ENCODE results near the gene ZNG1A. TPM values are rescaled to one million over a fixed set of nuclear protein-coding genes. Genes with fewer than 3 reads are reported as not detected.
"Not testable (repeated sequence)": the region's sequence is repeated elsewhere in the genome, so short reads cannot be mapped to it uniquely, and the experiment has no call there.

Gene ZNG1A
- 10 to 100 TPM in 11 of 12 donors, not detected in 1; 37.7 to 66.7 (median 56.0) TPM for polyA plus RNA-seq (ENCODE audit: insufficient read length in 12 of 12)
- long read RNA-seq, donor 1, transcript CBWD1-202 (15 exons, 1,706 nt) = major isoform, 13 of 46 reads
- long read RNA-seq, donor 1, transcript CBWD1-206 (3 exons, 1,731 nt) = minor isoform, 9 of 46 reads
- long read RNA-seq, donor 1, partial matches to known transcripts = 17 of 46 reads
- long read RNA-seq, donor 1, other reads (novel, unspliced or antisense) = 0 of 46 reads
- long read RNA-seq, donor 2, transcript CBWD1-205 (4 exons, 1,807 nt) = minor isoform, 8 of 73 reads
- long read RNA-seq, donor 2, transcript CBWD1-206 (3 exons, 1,731 nt) = major isoform, 18 of 73 reads
- long read RNA-seq, donor 2, transcript CBWD1-202 (15 exons, 1,706 nt) = minor isoform, 17 of 73 reads
- long read RNA-seq, donor 2, partial matches to known transcripts = 26 of 73 reads
- long read RNA-seq, donor 2, other reads (novel, unspliced or antisense) = 0 of 73 reads
- long read RNA-seq, donor 3, partial matches to known transcripts = 6 of 9 reads
- long read RNA-seq, donor 3, other reads (novel, unspliced or antisense) = 0 of 9 reads
- long read RNA-seq, donor 4, transcript CBWD1-206 (3 exons, 1,731 nt) = minor isoform, 5 of 19 reads
- long read RNA-seq, donor 4, transcript CBWD1-202 (15 exons, 1,706 nt) = major isoform, 7 of 19 reads
- long read RNA-seq, donor 4, partial matches to known transcripts = 5 of 19 reads
- long read RNA-seq, donor 4, other reads (novel, unspliced or antisense) = 0 of 19 reads
- long read RNA-seq, donor 5 = 0 reads
- long read RNA-seq, donor 6, transcript CBWD1-205 (4 exons, 1,807 nt) = minor isoform, 6 of 48 reads
- long read RNA-seq, donor 6, transcript CBWD1-202 (15 exons, 1,706 nt) = minor isoform, 12 of 48 reads
- long read RNA-seq, donor 6, transcript CBWD1-206 (3 exons, 1,731 nt) = major isoform, 16 of 48 reads
- long read RNA-seq, donor 6, partial matches to known transcripts = 13 of 48 reads
- long read RNA-seq, donor 6, other reads (novel, unspliced or antisense) = 0 of 48 reads
- long read RNA-seq, donor 7, transcript CBWD1-206 (3 exons, 1,731 nt) = major isoform, 7 of 18 reads
- long read RNA-seq, donor 7, partial matches to known transcripts = 5 of 18 reads
- long read RNA-seq, donor 7, other reads (novel, unspliced or antisense) = 0 of 18 reads
- long read RNA-seq, donor 8, transcript CBWD1-206 (3 exons, 1,731 nt) = major isoform, 18 of 58 reads
- long read RNA-seq, donor 8, transcript CBWD1-202 (15 exons, 1,706 nt) = minor isoform, 12 of 58 reads
- long read RNA-seq, donor 8, partial matches to known transcripts = 23 of 58 reads
- long read RNA-seq, donor 8, other reads (novel, unspliced or antisense) = 0 of 58 reads
- long read RNA-seq, donor 9, transcript CBWD1-202 (15 exons, 1,706 nt) = major isoform, 7 of 22 reads
- long read RNA-seq, donor 9, partial matches to known transcripts = 9 of 22 reads
- long read RNA-seq, donor 9, other reads (novel, unspliced or antisense) = 0 of 22 reads
- long read RNA-seq, donor 10, transcript CBWD1-202 (15 exons, 1,706 nt) = minor isoform, 8 of 78 reads
- long read RNA-seq, donor 10, transcript CBWD1-206 (3 exons, 1,731 nt) = major isoform, 32 of 78 reads
- long read RNA-seq, donor 10, partial matches to known transcripts = 29 of 78 reads
- long read RNA-seq, donor 10, other reads (novel, unspliced or antisense) = 0 of 78 reads
- long read RNA-seq, donor 11, transcript CBWD1-202 (15 exons, 1,706 nt) = minor isoform, 11 of 59 reads
- long read RNA-seq, donor 11, transcript CBWD1-205 (4 exons, 1,807 nt) = minor isoform, 11 of 59 reads
- long read RNA-seq, donor 11, transcript CBWD1-206 (3 exons, 1,731 nt) = major isoform, 18 of 59 reads
- long read RNA-seq, donor 11, partial matches to known transcripts = 17 of 59 reads
- long read RNA-seq, donor 11, other reads (novel, unspliced or antisense) = 0 of 59 reads

DNA sequence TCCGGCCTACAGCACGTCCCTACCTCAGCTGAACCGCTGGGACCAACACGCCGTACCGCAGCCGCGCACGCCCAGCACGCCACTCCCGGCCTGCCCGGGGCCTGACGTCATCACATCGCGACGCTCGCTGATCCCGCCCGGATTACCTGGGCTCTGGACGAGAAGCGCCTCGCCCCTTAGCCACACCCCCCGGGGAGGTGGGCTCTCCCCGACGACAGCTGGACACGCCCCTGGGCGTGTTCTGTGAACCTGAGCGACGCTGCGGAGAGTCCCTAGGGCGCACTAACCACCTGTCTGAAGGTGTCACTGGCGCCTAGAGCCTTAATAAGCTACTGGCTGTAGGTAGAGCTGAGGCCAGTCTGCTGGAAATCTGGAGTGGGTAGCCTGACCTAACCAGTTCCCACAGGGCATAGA lies at the start of gene ZNG1A:
ZNG1A (minus strand) TSS at position 87 of the 414 bp plus-strand sequence. CDS start 87 bp downstream, outside the sequence.
- DNase-seq = not testable (repeated sequence)

DNA sequence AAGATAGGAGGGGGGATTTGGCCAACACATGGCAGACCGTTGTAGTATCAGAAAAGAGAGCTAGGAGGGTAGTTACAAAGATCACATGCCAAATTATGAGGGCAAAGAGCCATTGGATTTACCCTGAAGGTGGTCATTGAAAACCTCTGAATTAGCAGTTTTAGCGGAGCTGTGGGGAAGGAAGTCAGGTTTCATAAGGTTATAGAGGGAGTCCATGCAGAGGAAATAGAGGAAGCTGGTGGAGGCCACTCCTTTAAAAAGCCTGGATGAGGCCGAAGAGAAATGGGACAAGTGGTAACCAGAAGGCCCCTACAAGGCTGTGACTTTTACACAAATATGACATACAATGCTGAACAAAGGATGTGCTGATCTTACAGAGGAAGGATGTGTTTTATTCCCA lies 49.0 kb upstream of the ZNG1A start:
- DNase-seq = no peak

DNA sequence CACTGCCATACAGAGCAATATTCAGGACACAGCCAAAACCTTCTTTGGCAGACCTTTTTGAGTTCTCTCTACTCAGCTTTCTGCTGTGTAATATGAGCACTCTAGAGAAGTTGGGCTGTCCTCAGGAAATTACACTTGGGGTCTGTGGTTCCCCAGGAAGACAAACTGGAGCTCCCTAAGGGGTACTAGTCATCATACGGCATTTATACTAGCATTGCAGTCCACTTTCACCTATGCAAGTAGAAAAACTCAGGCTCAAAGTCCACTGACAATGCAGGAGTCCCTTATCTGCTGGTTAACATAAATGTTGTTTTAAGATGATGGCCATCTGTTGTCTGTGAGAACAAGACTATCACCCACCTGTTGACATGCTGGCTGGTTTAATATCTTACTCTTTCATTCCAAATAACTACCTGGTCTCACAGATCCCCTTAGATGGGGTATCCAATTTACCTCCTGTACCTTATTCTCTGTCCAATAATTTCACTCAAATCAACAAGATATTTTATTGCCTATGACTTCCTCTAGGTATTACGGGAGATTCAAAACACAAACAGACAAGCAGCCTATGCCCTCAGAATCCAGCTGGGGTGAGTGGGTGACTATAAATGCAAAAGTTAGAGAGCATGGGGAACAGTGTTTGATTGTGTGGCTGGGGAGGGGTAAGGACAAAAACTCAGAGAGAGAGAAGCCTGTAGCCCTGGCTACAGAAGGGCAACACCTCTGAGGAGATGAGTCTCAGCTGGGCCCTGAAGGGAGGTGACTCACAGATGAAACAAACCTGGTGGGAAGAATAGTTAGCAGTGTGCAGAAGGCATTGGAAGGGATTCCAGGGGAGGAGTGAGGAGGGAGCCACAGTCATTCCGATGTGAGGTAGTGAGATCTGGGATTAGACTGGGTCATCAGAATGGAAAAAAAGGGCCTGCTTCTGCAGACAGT lies 46.0 kb upstream of the ZNG1A start:
- DNase-seq = no peak

DNA sequence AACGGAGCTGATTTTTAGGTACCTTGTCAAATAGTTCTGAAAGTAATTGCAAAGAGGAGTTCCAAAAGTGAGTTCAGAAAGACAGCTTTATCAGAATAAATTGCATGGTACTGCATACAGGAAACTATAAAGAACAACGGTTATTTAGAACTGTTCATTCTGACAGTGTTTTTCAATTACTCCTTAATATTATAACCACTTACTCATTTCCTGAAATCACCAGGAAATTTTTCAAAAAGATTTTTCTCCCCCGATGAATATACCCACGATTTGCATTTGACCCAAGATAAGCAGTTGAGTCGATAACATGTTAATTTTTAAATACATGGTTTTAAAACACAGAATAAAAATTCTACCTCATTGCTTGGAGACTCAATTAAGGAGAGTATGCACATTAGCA lies 45.2 kb upstream of the ZNG1A start:
- no peak for DNase-seq

DNA sequence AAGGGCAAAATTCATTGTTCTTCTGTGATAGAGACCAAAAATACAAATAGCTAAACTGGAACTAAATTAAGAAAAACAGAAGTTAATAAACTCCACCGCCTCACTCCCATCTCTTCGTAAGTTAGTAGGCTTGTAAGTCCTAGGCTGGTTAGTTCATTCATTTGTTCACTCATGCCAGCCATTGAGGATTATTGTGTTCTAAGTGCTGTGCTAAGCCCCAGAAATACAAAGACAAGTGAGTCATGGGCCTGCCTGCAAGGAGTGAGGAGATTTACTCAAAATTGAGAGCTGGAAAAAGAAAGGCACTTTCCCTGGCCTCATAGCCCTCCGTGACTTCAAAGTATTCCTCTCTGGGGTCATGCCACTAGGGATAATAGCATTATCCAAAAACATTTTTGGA lies 44.3 kb upstream of the ZNG1A start:
- no peak for DNase-seq

DNA sequence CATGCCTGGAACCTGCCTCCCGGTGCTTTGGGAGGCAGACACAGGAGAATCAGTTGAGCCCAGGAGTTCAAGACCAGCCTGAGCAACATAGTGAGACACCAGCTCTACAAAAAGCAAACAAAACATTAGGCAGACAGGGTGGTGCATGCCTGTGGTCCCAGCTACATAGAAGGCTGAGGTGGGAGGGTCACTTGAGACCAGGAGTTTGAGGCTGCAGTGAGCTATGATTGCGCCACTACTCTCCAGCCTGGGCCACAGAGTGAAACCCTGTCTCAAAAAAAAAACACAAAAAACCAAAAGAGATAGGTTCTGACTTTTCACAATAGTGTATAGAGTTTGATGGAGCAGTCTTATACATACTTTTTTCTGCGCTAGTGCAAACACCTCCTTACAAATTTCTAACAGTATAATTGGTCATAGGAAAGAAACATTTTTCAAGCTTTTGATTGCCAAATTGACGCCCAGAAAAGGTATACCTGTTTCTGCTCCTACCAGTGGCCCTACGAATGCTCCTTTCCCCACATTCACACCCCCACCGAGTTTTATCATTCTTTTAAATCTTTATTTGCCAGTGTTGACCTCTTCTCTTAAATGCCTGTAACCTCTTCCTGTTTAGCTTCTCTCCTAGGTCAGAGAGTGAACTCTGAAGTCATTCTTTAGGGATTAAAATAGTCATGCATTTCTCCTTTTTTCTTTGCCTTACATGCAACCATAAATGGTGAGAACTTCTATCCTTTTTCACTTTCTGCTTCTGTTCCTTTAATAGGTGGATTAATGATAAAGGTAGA lies 43.3 kb upstream of the ZNG1A start:
- no peak for DNase-seq

DNA sequence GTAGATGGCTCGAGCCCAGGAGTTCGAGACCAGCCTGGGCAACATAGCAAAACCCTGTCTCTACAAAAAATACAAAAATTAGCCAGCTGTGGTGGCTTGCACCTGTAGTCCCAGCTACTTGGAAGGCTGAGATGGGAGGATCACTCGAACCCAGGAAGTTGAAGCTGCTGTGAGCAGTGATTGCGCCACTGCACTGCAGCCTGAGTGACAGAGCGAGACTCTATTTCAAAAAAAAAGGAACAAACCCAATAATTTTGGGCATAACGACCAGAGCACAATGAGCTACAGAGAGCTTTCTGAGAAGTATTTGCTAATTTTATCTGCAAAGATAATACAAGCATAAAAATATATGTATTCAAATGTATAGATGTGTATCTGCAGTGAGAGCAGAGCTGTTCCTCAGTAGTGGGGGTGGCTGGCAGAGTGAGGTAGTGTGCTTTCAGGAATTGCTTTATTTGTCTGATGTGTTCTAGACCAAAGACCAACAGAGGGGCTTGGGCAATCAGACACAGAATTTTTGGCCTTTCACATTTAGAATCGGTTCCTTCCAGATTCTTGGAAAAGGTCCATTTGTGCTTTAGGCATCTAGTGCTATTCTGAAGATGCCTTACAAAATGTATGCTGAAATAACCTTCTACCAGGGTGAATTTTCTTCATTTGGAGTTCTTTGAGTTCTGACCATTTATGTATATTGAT lies 41.0 kb upstream of the ZNG1A start:
- DNase-seq = no peak

DNA sequence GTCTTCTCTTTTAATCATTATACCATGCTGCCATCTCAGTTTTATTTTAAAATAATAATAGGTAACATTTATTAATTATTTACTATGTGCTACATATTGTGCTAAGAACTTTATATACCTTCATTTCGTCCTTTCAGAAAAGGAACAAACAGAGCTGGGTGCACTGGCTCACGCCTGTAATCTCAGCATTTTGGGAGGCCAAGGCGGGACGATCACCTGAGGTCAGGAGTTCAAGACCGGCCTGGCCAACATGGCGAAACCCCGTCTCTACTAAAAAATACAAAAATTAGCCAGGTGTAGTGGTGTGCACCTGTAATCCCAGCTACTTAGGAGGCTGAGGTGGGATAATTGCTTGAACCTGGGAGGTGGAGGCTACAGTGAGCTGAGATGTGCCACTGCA lies 40.2 kb upstream of the ZNG1A start:
- not testable (repeated sequence) for DNase-seq

DNA sequence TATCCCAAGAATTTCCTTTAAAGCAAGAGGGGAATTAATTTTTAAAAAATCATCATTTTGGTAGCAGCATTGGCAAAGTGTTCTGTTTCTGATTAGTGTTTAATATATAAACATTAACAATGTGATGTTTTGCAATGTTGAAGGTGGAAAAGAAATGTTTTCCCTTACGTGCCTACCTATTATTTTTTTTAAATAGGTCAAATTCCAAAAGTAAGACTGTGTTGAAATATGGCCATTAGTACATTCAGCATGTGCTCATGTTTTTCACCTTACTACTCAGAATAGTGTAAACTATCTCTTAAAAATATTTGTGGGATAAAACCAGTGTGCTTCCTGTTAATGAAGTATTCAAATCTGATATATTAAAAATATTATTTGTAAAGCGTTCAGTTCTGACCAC lies 39.1 kb upstream of the ZNG1A start:
- DNase-seq = no peak

DNA sequence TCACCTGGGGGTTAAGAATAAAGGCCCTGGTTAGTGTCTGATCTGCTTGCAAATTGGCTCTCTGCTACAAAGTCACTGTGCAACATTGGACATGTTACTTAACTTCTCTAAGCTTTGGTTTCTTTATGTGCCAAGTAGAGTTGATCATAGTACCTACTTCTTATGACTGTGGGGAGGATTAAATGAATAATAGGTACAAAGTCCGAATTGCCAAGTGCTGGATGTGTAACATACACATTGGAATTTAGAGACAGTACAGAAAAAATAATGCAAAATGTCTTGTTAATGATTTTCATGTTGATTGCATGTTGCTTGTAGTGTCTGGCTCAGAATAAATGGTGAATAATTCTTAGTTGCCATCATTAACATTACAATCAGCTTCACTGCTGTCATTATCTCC lies 38.0 kb upstream of the ZNG1A start:
- DNase-seq = no peak

DNA sequence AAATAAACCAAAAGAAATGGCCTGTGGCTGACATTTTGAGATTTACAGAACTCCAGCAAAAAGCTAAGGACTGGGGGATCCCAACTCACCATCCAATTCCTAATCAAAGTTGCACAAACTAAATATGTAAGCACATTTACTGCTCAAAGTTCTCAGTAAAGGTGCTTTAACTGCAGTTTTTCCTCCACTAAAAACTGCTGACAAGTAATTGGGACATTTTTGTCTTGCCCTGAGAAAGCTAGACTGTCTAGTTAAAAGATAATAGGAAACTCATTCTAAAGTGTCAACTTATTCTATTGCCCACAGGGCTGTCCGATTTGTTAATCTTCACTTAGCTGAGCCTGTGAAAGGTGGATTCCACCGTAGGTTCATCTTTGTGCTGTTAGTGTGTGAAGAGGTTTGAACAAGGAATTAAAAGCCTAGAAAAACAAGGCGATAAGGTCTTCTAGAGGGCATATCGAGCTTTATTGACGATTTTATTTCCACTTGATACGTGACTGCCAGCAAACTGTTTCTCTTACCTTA lies 36.8 kb upstream of the ZNG1A start:
- DNase-seq = no peak

DNA sequence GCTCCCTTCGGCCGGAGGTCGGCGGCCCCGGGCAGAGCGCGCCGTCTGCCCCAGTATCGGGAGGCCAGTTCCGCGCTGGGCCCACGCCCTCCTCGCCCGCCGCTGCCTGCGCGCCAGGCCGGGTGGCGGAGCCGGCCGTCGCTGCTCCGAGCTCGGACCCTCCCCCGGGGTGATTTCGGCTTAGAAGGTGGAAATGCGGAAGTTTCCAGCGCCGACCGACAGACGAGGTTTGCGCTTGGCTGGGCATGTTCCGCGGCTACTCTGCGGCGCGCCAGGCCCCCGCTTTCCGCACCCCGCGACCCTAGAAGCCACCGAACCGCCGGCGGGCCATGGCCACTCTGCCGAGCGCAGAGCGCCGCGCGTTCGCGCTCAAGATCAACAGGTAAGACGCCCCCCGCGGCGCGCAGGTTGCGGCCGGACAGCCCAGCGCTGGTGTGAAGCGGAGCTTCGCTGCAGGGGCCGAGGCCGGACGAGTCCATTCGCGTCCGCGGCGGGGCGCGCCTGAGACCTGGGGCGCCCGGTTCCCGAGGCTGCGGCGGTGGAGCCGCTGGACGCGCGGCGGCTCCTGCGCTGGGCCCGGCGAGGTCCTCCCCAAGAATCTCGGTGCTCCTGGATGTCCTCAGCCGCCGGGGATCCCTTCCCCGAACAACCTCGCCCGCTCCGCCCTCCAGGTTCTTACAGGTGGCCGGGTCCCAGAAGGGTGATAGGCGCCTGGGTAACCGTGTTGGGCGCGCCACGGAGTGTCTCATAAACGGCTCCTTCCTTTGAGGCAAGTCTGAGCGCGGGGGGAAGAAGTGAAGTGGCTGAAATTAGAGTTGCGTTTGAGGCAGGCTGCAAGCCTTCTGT lies 36.0 kb upstream of the ZNG1A start, which contains the start of gene DOCK8:
DOCK8 (plus strand) TSS at position 218 of the 846 bp plus-strand sequence; CDS start at position 330, 112 bp downstream.
- peak; percentile 35 for DNase-seq

DNA sequence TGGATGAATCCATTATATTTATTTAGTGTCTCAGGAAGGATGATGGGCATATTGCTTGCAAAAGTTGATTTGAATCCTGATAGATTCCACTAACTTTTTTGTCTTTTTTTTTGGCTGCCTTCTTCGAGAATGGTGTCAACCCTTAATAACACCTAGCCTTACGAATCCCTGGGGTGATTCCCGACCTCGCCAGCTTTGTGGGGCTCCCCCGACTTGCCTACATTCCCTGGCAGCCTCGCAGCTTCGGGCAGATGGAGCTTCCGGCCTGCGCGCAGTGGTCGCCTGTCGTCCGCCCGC lies 35.4 kb upstream of the ZNG1A start:
- no peak for DNase-seq

DNA sequence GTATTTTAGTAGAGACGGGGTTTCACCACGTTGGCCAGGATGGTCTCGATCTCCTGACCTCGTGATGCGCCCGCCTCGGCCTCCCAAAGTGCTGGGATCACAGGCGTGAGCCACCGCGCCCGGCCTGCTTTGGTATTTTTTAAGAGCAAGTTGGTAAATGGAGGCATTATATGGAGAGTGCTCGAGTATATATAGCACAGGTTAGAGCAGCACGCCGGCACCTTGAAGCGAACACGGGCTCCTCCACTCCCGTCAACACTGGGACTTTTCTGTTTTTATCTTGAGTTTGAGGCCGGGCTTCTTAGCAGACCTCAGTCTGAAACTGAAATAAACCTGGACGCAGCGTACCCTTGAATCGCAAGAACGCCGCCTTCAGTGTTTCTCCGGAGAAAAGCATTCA lies 35.0 kb upstream of the ZNG1A start:
- not testable (repeated sequence) for DNase-seq

DNA sequence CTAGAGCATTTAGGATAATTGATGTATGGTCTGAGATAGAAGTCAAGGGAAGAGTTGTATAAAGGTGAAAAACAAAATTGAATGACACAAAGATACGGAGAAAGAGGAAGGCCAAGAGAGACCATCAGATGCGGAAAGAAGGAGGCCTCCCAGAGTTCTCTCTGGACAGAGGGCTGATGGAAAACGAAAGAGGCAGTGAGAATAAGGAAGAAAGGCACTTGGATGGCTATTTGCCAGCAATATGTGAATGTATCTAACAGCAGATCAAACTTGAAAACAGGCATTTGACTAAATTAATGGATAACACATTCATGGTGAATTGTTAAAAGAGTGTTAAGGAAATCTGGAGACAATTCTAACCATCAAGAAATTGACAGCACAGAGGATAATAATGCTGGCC lies 33.4 kb upstream of the ZNG1A start:
- DNase-seq = no peak

DNA sequence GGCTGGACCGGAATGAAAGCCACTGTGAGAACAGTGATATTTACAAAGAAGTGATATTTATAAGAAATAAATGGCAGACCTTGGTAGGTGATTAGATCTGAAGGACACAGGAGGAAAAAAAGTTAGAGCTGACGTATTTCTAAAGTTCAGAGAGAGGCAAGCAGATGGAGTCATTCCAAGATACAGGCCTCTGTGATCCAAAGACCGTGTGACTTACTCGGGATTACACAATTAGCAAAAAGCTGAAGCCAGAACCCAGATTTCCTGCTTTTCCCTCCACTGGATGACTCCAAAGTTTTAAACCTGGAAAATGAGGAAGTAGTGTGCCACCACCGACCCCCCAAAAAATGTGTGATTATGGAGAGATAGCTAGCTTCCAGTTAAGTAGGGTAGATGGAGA lies 32.7 kb upstream of the ZNG1A start:
- DNase-seq = no peak

DNA sequence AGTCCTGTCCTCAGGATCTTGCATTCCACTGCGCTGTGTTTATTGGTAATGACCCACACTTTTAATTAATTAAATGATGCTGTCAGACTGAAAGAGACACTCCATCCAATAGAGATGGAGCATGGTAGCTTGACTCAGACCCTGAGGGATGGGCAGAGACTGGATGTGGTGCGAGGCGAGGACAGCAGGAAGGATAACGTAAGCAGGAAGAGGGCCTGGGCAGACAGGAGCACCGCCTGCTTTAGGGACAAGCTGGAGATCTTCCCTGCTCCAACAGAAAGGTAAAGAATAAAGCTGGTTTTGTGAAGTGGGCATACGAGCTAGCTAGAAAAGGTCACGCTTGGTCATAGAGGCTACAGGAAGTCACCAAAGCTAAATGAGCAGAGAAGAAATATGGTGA lies 32.2 kb upstream of the ZNG1A start:
- no peak for DNase-seq
